ENCODE data around the gene KCNC3. TPM values are rescaled to one million over a fixed set of nuclear protein-coding genes. Genes with fewer than 3 reads are reported as not detected.

KCNC3 gene
- total RNA-seq, 1 donor from 2014 or later, result 44.3 TPM

DNA sequence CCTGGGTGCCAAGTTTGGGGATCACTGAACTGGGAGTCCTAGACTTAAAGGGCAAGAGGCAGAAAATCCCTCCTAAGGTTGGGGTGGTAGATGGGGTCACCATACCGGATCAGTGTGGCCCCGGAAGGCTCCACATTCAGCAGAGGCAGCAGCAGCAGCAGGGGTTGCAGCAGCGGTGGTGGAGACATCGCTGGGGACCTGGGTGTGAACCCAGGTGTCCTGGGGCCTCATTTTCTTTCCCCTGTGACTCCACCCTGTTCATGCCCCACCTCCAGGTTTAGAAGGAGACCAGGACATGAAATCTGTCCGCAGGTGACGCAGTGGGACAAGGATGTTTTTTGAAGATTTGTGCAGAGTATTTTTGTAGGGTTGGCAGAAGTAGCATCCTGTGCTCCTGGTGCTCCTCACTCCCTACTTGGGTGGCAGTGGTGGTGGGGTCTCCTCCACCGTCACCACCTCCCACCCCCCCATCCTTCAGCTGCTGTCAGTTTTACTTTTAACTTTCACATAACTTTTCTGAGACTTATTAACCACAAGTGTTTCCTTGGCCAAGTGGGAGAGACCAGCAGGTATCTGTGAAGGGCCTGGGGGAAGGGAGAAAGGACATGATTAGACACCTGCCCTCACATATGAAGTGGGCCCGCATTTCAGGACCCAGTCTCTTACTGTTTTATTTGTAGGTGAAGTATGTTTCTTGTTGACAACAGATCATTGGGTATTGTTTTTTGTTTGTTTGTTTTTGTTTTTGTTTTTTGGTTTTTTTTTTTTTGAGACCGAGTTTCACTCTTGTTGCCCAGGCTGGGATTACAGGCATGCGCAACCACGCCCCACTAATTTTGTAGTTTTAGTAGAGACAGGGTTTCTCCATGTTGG lies 36.5 kb upstream of the KCNC3 start, which contains the start of gene NAPSA:
Gene NAPSA (minus strand): TSS at position 206 of the 873 bp plus-strand sequence. CDS start 18 bp downstream, at position 188.
- DNase-seq (no peak), ATAC-seq (ENCODE audit: low read depth) (no peak)
- H3K9me3 Mint-ChIP-seq, result no peaks in the 10 kb centered on the region
- H3K4me1 Mint-ChIP-seq, result peaks cover 60% of the 10 kb centered on the region
- no peaks in the 10 kb centered on the region for H3K36me3 Mint-ChIP-seq (ENCODE audit: low read depth)
- TF ChIP-seq, protein P1, sequence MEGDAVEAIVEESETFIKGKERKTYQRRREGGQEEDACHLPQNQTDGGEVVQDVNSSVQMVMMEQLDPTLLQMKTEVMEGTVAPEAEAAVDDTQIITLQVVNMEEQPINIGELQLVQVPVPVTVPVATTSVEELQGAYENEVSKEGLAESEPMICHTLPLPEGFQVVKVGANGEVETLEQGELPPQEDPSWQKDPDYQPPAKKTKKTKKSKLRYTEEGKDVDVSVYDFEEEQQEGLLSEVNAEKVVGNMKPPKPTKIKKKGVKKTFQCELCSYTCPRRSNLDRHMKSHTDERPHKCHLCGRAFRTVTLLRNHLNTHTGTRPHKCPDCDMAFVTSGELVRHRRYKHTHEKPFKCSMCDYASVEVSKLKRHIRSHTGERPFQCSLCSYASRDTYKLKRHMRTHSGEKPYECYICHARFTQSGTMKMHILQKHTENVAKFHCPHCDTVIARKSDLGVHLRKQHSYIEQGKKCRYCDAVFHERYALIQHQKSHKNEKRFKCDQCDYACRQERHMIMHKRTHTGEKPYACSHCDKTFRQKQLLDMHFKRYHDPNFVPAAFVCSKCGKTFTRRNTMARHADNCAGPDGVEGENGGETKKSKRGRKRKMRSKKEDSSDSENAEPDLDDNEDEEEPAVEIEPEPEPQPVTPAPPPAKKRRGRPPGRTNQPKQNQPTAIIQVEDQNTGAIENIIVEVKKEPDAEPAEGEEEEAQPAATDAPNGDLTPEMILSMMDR (IDR thresholded peaks at IDR 0.05), result no peak
- CTCF ChIA-PET, result interaction anchor here (1.0 to 6.0 kb wide), 5 partner anchors 8 to 96 kb away, joined by 3 to 92 read pairs (median 5); no protein-coding TSS in a partner anchor
- peak within 1 kb of the TSS; percentile 73 for H3K27ac Mint-ChIP-seq
- intact Hi-C loops (cut with micrococcal nuclease), result no loop called here
- H3K4me3 Mint-ChIP-seq, result no peak within 1 kb of the TSS
- POLR2A ChIA-PET, result interaction anchor here (0.7 to 3.1 kb wide), 6 partner anchors 10 to 310 kb away, joined by 3 to 18 read pairs (median 5); partner anchors contain the start of genes KCNC3 and NR1H2
- no peaks in the 10 kb centered on the region for H3K27me3 Mint-ChIP-seq

DNA sequence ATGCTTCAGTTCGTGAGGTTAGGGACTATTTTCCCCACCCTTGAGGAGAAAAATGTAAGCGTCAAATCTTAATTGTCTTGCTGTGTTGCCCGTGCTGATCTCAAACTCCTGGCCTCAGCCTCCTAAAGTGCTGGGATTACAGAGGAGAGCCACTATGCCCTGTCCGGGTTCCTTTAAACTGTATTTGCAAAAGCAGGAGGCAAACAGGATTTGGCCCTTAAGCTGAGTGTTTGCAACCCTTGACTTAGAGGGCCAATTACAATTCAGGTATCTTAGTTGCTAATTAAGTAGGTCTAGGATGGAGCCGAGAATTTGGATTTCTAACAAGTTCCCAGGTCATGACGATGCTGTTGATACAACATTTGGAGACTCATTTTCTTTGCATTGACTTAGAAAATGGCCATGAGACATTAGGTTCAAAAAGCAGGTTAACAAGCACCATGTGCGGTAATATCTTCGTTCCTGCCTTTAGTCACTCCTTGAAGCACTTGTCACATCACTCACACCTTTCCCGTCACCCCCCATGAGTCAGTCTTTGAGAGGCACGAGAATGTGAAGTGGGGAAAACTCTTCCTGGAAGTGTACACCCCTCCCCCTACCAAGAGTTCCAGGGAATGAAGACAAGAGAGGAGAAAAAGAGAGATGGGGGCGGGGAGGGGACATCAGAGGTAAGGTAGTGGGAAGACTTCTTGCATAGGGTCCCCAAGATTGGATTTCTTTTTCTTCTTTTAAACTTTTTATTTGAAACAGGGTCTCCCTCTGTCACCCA lies 33.7 kb upstream of the KCNC3 start:
- Mint-ChIP-seq H3K4me3 (no peak overlapping the region), H3K27me3 (no peaks in the 10 kb centered on the region), H3K9me3 (no peaks in the 10 kb centered on the region), H3K4me1 (peaks cover 70% of the 10 kb centered on the region), H3K36me3 (ENCODE audit: low read depth) (no peaks in the 10 kb centered on the region), H3K27ac (no peak overlapping the region)
- ATAC-seq (ENCODE audit: low read depth) (no peak), DNase-seq (no peak)
- TF ChIP-seq, protein P1 (IDR thresholded peaks at IDR 0.05), result no peak
- intact Hi-C loops (cut with micrococcal nuclease), result no loop called here
- ChIA-PET CTCF (interaction anchor here (0.9 kb wide), 1 partner anchor 99 kb away, joined by 4 read pairs; no protein-coding TSS in a partner anchor), POLR2A (interaction anchor here (1.1 to 1.9 kb wide), 4 partner anchors 11 to 68 kb away, joined by 3 to 11 read pairs (median 3); no protein-coding TSS in a partner anchor)

DNA sequence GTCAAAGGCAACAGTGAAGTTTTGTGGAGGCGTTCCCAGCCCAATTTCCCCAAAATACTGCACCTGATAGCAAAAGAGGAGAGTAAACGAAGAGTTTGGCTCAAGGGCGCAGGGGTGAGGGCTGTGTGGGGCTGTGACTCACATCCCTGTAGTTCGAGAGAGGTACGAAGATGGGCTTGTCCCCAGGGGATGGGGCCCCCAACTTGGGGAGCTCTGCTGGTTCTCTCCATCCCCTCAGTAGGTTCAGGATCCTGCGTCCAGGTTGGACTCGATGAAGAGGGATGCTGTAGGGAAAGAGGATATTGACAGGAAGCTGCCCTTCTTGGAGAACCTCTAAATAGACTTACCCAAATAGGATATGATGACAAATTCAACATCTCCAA lies 32.8 kb upstream of the KCNC3 start:
- TF ChIP-seq, protein P1 (IDR thresholded peaks at IDR 0.05), result no peak
- no peaks in the 10 kb centered on the region for H3K36me3 Mint-ChIP-seq (ENCODE audit: low read depth)
- H3K27ac Mint-ChIP-seq, result no peak overlapping the region
- ChIA-PET POLR2A (interaction anchor here (1.2 to 1.4 kb wide), 2 partner anchors 11 to 29 kb away, joined by 3 read pairs; no protein-coding TSS in a partner anchor), CTCF (interaction anchor here (0.9 kb wide), 1 partner anchor 100 kb away, joined by 4 read pairs; no protein-coding TSS in a partner anchor)
- no peak for DNase-seq
- H3K4me3 Mint-ChIP-seq, result no peak overlapping the region
- H3K4me1 Mint-ChIP-seq, result peaks cover 70% of the 10 kb centered on the region
- intact Hi-C loops (cut with micrococcal nuclease), result no loop called here
- no peaks in the 10 kb centered on the region for H3K27me3 Mint-ChIP-seq
- no peak for ATAC-seq (ENCODE audit: low read depth)
- no peaks in the 10 kb centered on the region for H3K9me3 Mint-ChIP-seq

DNA sequence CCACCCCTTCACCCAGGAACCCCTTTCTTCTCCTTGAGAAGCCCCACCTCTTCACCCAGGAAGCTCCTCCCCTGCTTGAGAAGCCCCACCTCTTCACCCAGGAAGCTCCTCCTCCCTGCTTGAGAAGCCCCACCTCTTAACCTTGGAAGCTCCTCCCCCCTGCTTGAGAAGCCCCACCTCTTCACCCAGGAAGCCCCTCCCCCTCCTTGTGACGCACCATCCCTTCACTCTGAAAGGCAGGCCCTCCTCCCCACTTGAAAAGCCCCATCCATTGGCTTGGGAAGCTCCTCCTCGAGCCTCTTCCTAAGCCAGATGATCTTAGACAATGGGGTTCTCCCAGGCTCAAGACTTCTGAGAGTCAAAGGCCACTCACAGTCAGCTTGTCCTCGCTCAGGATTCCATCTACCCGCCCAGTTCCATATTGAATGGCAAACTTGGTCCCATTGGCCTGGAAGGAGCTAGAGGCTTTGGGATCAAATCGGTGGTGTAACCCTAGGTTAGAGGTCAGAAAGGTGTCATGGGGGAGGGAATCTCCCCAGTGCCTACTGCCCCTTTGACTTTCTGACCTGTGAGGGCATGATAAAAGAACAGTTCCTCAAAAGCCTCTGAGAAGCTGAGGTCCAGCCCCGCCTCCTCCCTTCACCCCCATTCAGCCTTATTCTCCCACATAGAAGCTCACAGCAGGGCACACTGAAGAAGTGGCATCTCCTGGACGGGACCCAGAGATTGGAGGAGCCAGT lies 32.3 kb upstream of the KCNC3 start:
- no peak overlapping the region for H3K27ac Mint-ChIP-seq
- intact Hi-C loops (cut with micrococcal nuclease), result no loop called here
- POLR2A ChIA-PET, result interaction anchor here (0.6 to 1.4 kb wide), 3 partner anchors 10 to 33 kb away, joined by 3 to 8 read pairs (median 3); no protein-coding TSS in a partner anchor
- ATAC-seq (ENCODE audit: low read depth), result no peak
- H3K27me3 Mint-ChIP-seq, result no peaks in the 10 kb centered on the region
- no peak overlapping the region for H3K4me3 Mint-ChIP-seq
- TF ChIP-seq, protein P1 (IDR thresholded peaks at IDR 0.05), result no peak
- H3K36me3 Mint-ChIP-seq (ENCODE audit: low read depth), result no peaks in the 10 kb centered on the region
- CTCF ChIA-PET, result interaction anchor here (0.9 to 1.3 kb wide), 3 partner anchors 54 to 101 kb away, joined by 4 read pairs; no protein-coding TSS in a partner anchor
- no peak for DNase-seq
- H3K9me3 Mint-ChIP-seq, result no peaks in the 10 kb centered on the region
- peaks cover 73% of the 10 kb centered on the region for H3K4me1 Mint-ChIP-seq
